Psoas muscle (tissue), 8 donors: Measurements from ENCODE around the gene ITPR2. TPM values are rescaled to one million over a fixed set of nuclear protein-coding genes. Genes with fewer than 3 reads are reported as not detected.

Experiments
- ATAC-seq, 4 donors: fragments of 200-7000 bp; cut with Tn5 transposase; one replicate each; pipeline ENCODE4 v1.9.1; 2020; ENCODE audit warnings: moderate library complexity in 3 of 4, mild to moderate bottlenecking in 2 of 4
- DNase-seq, 2 donors: peaks; one replicate each; pipeline ENCODE4 v3.0.0-alpha.2; 2020
- H3K27ac ChIP-seq: fragments of 200-600 bp; one replicate; pipeline ENCODE4 v1.8.0; 2022
- H3K27me3 ChIP-seq, 3 donors: fragments of 200-600 bp in 1 of 3; one replicate each; pipeline versions ENCODE4 v1.6.1 to v1.8.0; 2013 to 2022; ENCODE audit warnings: low read length in 2 of 3, mild to moderate bottlenecking in 2 of 3, moderate library complexity in 1 of 3; ENCODE audit not compliant: insufficient read depth in 3 of 3
- H3K36me3 ChIP-seq, 2 donors: fragments of 200-600 bp in 1 of 2; one replicate each; pipeline versions ENCODE4 v1.6.1 to v1.8.0; 2013 to 2022; ENCODE audit warnings: low read depth in 1 of 2, mild to moderate bottlenecking in 1 of 2, moderate library complexity in 1 of 2; ENCODE audit not compliant: insufficient read depth in 1 of 2
- H3K4me1 ChIP-seq: fragments of 200-600 bp; one replicate; pipeline ENCODE4 v1.8.0; 2022
- H3K4me3 ChIP-seq: fragments of 200-600 bp; one replicate; pipeline ENCODE4 v1.8.0; 2022; ENCODE audit warnings: mild to moderate bottlenecking
- H3K9me3 ChIP-seq: fragments of 200-600 bp; one replicate; pipeline ENCODE4 v1.8.0; 2022
- CTCF ChIP-seq: fragments of 200-600 bp; IDR thresholded peaks from one replicate; pipeline ENCODE4 v1.8.0; 2022; ENCODE audit warnings: antibody characterized with exemption
- WGBS, 3 donors: extraction: QIAGEN DNeasy Blood & Tissue Kit; methylation state at CpG; one replicate each; pipeline versions ENCODE4 v1.1.6 to v1.1.7; 2013; 5-methylcytosine and 5-hydroxymethylcytosine counted together
- intact Hi-C, 2 donors: fragments of 100-400 bp; cut with DNase I; formaldehyde crosslinking; loops; one replicate each; pipeline versions ENCODE4 v1.11.0 to v1.14.2; 2022
- polyA plus RNA-seq, 3 donors: library from polyadenylated mRNA; stranded (reverse); fragments of 200-250 nt; gene quantifications; one replicate each; pipeline ENCODE4 v1.2.3, GENCODE V29; 2013
- total RNA-seq, 4 donors: library from RNA; stranded (reverse); fragmentation: NEBNext Ultra II Directional in 2 of 4; extraction: Animal tissue kit (Norgen Biotek cat#: 25700) in 2 of 4; gene quantifications; one replicate each; pipeline versions ENCODE4 v1.2.1 to v1.2.4, GENCODE V29; 2021 to 2023
- donor health status: healthy with polysubstance abuse.
- donor health status: DM: no; HTN: no; CAD: no; lungs with moderate emphysema.
- donor health status: Bipolar disorder and iron deficiency.
- donor health status: healthy.
- donor health status: DM: yes; HTN: yes; CAD: no.
- donor health status: DM: no; HTN: no; CAD: no.
- donor health status: DM: no; HTN: no; CAD: no.
- donor health status: DM: yes; HTN: yes; CAD: no.

Gene ITPR2
- total and polyA plus RNA-seq, 7 donors = 0.86 to 10.3 (median 6.1) TPM

GRCh38 chr12:26768611-26769603 is 64.1 kb downstream of the ITPR2 start:
- H3K4me3 ChIP-seq = no peak overlapping the region
- no peaks in the 10 kb centered on the region for H3K36me3 ChIP-seq
- WGBS, 3 donors = 92 to 95% (median 94%) methylated on average over 1 of the region's 1 CpG
- ATAC-seq (no peak), DNase-seq (no peak)
- H3K4me1 ChIP-seq = peaks cover 7% of the 10 kb centered on the region
- H3K27ac ChIP-seq = no peak overlapping the region
- H3K9me3 ChIP-seq = no peaks in the 10 kb centered on the region
- no peaks in the 10 kb centered on the region for H3K27me3 ChIP-seq
- TF ChIP-seq CTCF = no peak
- intact Hi-C loops = no loop called here

- Histone ChIP-seq H3K36me3 (no peaks in the 10 kb centered on the region), H3K4me1 (no peaks in the 10 kb centered on the region), H3K4me3 (no peak overlapping the region), H3K27ac (no peak overlapping the region), H3K27me3 (no peaks in the 10 kb centered on the region), H3K9me3 (peaks cover 2% of the 10 kb centered on the region)
- no peak for TF ChIP-seq CTCF
- no peak for ATAC-seq
- intact Hi-C loops = no loop called here
- 73 to 96% (median 88%) methylated on average over 4 of the region's 4 CpGs for WGBS, 3 donors
- no peak for DNase-seq
Observed at GRCh38 chr12:26767865-26768264, 65.1 kb downstream of the ITPR2 start.

GRCh38 chr12:26767116-26767515 is 65.9 kb downstream of the ITPR2 start:
- intact Hi-C loops = no loop called here
- peaks cover 10% of the 10 kb centered on the region for H3K9me3 ChIP-seq
- DNase-seq (no peak), ATAC-seq (no peak)
- H3K27me3 ChIP-seq = no peaks in the 10 kb centered on the region
- no peak overlapping the region for H3K27ac ChIP-seq
- TF ChIP-seq CTCF = no peak
- H3K4me1 ChIP-seq = no peaks in the 10 kb centered on the region
- 83 to 100% (median 92%) methylated on average over 1 of the region's 1 CpG for WGBS, 3 donors
- H3K36me3 ChIP-seq = no peaks in the 10 kb centered on the region
- H3K4me3 ChIP-seq = no peak overlapping the region

GRCh38 chr12:26762186-26762585 is 70.8 kb downstream of the ITPR2 start:
- DNase-seq (no peak), ATAC-seq (no peak)
- WGBS, 3 donors = 96 to 100% (median 97%) methylated on average over 1 of the region's 1 CpG
- no peak overlapping the region for H3K27ac ChIP-seq
- TF ChIP-seq CTCF = no peak
- no peaks in the 10 kb centered on the region for H3K36me3 ChIP-seq
- peaks cover 19% of the 10 kb centered on the region for H3K9me3 ChIP-seq
- intact Hi-C loops = no loop called here
- H3K27me3 ChIP-seq = no peaks in the 10 kb centered on the region
- peaks cover 4% of the 10 kb centered on the region for H3K4me1 ChIP-seq
- H3K4me3 ChIP-seq = no peak overlapping the region
